HG02588 (cell line): ENCODE measurements around the gene PIAS3.

Source experiments
- ATAC-seq: cut with Tn5 transposase; IDR thresholded peaks from one replicate; pipeline ENCODE4 v1.9.1; 2021; ENCODE audit warnings: mild to moderate bottlenecking, moderate library complexity; ENCODE audit not compliant: unreplicated experiment

PIAS3 gene

DNA sequence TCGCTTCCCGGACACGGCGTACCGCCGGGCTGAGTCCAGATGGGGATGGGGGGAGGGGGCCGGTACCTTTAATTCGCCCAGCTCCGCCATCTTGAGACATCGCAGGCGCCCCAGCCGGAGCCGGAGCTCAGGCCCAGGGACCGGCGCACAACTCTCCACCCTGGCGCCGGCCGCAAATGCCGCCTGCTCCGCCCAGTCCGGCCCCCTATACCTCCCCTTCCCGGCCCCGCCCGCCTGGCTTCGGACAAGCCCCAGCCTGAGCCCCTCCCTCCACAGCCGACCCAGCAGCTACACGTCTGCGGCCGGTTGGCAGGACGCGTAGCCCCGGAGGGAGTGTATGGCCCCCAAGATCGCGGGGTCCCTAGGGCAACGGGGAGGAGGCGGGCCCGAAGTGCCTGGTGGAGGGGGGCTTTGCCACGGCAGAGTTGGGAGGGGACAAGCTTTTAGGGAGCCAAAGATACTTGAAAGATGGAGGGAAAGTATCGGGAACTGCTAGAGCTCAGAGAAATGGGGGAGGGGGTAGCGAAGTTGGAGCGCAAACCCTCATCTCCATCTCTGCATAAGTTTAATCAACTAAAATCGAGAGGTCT lies at the start of gene PIAS3:
TSS of gene PIAS3 (minus strand) at position 181 of the 590 bp plus-strand sequence. CDS start at position 90, 91 bp downstream.
- ATAC-seq: peak; percentile 88

DNA sequence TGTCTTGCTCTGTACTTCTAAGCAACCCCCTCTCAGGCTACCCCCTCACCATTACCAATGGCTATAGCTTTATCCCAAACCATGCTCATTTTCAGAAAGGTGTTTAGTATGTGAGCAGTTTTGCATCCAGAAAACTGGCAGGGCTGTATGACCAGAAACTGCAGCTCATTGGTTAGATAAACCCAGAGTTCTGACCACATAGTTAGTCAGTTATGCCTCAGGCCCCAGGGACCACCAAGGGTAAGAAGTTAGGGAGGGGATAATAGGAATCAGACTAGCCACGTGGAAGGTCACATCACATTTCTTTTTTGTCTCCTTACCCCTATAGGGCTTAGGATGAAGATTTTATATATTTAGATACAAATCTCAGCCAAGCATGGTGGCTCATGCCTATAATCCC lies 49.8 kb upstream of the PIAS3 start:
- no peak for ATAC-seq

DNA sequence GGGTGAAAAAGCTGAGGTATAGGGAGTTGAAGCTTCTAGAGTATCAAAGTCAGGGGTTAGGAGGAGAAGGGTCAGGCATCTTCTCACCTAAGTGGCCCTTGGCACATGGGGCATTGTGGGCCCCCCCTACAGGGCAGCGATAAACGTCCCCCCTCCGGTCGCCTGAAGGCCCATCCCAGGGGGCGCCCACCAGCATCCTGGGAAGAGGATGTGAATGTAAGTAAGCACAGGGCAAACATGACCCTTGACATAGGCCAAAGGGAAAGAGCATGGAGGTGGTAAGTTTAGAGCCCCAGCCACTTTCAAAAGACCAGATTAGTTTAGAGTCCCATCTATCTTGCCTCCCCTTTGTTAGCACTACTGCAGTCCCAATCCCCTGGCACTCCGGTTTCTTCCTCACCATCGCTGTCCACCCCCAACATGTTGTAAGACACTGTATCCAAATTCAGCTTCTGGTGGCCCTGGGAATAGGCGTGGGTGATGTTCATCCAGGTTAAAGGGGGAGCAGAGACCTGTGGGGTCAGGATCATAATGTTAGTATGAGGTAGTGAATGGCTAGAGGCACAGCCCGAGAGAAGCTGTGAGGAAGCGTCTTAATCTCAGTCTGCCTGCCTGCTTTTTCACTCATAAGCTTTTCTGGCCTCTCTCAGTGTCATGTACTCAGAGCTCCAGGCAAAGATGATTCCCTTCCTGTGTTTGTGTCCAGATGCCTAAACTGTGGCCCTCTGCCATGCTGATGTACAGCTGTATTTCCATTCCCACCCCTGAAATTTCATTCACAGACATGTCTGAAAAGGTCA lies 48.3 kb upstream of the PIAS3 start:
- ATAC-seq: no peak

DNA sequence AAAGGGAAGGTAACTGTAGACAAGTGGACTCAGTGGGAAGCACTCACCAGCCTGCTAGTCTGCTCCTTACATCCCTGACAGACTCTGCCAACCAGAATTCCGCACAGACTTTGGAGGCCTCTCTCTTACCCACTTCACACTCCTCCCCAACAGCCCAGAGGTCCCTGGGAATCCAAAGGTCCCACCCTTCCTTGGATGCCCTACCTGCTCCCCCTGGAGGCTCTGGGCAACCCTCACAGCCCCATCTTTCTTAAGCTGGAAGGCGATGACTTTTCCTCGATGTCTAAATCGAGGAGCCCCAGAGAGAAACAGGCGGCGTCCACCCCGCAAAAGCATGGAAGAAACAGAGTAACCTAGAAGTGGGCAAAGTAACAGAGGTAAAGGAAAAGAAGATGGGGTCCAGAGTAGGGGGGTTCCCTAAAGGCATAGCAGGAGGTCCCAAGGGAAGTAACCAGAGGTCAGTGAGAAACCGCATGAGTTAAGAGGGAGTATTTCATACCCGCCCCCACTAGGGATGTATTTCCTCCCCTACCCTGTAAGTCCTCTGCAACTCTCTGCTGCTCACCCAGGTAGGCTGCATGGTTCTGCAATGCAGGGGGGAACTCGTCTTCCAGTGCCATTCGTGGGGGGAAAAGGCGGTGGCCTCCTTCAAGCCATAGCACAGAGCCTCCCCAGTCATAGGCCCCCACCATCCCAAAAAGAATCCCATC lies 42.6 kb upstream of the PIAS3 start:
- ATAC-seq: no peak

DNA sequence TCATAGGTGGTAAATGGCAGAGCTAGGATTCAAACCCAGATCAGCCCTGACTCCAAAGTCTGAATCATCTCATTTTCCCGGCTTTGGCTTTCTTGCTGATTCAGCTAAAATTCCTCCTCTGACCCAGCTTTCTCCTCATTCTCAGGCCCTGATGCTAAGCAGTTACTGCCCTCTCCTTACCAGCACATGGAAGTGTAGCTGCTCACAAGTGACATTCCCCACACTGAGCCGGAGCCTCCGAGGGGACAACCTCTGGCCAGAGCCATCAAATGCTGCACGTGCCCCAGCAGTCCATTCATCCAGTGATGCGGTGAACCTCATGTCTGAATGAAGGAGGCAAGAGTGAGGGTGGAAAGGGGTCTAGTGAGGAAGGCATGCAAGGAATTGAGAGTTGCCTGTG lies 39.9 kb upstream of the PIAS3 start:
- ATAC-seq: no peak

DNA sequence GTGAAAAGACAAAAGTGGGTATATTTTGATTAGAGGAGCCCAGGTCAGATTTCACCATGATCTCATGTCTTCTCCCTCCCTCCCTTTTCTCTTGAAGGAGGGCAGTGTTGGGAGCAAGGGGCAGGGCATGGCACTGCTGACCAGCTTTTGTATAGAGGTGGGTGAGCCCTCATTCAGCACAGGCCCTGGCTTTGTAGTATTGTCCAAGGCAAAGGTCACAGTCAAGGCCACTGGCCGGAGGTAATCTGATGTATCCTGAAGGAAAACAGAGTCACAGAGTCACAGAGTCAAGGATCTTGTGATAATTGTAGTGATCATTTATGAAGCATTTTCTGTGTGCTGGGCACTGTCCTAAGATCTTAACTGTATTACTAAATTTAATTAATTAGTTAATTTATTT lies 39.1 kb upstream of the PIAS3 start:
- no peak for ATAC-seq

DNA sequence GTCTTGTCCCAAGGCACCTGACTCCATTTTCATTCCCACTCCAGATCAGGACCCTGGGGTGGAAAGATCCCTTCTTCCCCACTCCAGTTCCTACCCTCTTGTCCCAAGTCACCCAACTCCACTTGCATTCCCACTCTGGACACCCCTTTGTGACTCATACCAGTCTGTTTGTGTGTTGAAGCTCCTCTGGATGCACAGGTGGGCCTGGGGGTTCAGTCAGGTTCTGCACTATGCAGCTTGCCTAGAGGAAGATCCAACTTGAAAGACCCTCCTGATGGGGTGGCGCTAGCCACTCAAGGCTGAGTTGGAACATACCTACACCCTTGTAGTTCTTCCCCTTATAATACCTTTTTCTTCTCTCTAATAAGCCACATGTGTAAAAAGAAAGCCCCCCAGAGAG lies 36.6 kb upstream of the PIAS3 start:
- no peak for ATAC-seq

DNA sequence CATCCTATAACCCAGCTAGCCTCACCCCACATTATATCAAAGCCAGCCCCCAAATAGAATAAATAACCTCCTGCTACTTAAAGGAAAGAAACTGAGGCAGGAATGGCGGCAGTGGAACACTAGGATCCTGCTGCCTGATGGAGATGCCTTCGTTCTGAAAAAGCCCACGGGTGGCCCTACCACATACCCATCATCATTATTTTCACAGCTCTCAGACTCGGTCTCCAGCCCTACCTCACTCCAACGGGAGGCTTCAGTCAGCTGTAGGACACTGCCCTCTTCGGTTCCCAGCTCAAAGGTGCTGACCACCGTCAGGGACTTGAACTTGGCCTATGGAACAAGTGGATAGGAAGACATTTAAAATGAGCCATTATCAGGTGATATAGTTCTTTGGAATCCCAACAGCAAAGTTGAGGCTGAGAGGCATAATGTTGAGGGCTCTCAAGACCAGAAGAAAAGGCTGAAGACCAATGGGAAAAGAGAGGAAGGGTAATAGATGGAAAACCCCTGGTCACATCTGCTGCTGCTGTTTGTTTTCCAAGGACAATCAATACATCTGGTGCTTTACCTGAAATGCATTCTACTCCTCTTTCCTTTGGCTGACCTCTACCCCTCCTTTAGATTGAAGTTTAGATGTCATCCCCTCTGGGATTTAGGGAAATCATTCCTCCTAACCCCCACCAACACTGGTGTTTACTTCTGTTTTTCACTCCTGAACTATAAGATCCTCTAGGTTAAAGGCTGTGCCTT lies 34.6 kb upstream of the PIAS3 start:
- no peak for ATAC-seq

DNA sequence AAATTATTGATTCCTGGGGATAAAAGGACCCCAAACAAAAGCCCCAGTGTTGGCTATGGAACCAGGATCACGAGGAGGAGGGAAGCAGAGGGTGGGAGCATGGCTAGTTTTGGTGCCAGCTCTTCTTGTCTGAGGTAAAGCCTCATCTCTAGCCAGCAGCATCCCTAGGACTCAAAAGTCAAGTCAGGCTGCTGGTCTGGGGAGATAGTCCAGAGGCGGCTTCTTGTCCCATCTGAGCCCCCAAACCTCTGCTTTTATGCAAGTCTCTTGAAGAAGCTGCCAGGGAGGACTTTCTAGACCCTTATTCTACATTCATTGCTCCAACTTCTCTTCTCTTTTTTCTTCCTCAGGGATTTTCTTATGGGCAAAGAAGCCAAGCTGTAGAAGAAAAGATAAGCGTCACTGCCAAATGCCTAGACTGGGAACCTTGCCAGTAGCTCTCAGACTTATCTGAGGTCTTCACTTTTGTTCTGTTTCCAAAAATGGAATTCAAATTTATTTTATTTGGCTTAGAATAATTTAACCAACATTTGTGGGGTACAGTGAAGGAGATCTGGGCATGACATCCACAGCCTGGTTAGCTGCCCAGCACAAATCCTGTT lies 33.7 kb upstream of the PIAS3 start:
- ATAC-seq: no peak

DNA sequence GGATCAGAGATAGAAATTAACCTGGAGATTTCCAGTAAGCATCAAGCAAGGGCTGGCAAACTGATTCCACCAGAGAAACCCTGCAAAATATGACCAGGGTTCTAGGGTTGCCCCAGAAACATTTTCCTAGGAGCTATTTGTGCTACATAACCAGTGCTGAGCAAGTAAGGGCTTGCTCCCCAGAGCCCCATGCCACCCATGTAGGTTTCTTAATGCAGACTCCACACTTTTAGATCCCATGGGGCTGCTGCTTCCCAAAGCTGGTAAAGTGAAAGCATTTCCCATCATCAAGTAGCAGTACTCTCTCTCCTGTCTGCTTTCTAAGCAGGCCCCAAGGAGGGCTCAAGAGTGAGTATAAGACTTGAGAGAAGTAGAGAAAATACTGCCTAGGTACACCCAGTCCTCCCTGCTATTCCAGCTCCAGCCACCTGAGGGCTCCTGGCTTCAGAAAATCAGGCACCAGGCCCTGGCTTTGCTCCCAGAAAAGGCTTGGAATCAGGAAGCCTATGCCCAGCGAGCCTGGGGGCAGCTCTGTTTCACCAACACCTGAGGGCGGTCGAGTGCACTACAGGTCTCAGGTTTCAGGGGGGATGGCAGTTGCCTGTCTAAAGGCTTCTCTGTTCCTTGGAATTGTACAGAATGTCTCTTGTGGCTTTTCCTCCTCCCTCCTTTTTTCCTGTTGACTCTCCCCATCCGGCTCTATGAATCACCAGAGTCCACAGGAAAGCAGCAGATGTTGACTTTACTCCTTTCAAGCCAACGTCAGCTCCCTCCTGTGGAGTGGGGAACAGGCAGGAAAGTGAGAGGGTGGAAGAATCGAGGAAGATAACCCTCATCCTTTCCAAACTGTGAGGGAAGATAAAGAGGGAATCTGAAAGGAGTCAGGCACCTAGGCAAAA lies 33.0 kb upstream of the PIAS3 start:
- no peak for ATAC-seq

DNA sequence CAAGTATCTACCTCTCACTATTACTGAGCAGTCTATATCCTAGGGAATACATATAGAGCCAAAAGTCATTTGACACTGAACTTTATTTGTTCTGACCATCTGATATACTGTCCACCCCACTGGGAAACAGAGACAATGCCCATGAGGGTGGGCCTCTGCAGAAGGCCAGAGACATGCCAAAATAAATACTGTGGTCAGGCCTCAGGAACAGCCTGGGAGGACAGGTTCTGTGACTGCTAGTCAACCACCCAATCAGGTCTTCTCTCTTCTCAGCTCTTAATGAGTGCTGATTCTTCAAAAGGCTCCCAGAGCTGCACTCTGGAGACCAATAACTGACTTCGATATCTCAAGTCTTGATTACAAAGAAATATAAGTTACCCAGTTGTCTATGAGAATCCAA lies 32.3 kb upstream of the PIAS3 start:
- no peak for ATAC-seq

DNA sequence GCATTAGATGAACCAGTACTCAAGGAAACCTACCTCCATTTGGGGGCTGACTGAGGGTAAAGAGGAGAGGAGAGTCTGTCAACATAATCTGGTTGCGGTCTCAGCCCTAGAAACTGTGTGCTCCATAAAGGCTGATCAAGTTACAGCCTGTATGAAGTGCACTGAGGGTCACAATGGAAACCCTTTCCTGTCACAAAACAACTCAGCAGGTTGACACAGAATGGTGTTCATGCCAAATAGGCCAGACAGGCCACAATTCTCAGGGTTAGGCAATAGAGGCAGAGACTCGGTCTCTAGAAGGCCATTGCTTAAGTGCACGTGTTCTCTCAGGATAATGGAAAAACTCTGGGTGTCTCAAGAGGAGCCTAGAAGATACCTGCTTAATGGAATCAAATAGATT lies 30.8 kb upstream of the PIAS3 start:
- ATAC-seq: no peak

DNA sequence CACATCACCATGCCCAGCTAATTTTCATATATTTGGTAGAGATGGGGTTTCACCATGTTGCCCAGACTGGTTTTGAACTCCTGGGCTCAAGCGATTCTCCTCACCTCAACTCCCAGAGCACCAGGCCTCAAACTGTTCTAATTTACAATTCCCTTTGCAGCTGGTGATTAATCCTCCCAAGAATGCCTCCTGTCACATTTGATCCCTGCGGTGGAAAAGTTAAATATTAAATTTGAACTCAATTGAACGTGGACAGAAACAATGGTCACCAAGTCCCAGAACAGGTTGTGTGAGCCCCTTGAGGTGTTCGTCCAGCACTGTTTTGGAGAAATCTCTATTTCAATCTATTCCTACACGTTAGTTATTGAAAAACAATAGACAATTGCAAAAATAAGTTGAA lies 28.8 kb upstream of the PIAS3 start:
- no peak for ATAC-seq

DNA sequence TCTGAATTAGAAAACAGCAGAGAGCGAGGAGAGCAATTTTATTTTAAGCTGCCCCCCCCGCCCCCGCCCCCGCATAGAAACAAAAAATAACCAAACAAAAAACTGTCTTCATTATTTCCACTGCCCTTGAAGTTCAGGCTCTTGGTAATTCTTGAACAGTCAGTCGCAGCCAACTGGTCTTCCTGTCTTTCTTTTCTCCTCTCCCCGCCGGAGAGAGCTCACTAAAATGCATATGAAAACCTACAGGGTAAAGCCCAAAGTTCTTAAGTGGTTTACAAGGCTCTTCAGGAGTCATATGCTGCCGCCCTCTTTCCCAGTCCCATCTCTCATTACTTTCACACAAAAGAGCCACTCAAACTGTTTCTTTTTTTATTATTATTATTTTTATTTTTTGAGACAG lies 27.9 kb upstream of the PIAS3 start:
- ATAC-seq: no peak

DNA sequence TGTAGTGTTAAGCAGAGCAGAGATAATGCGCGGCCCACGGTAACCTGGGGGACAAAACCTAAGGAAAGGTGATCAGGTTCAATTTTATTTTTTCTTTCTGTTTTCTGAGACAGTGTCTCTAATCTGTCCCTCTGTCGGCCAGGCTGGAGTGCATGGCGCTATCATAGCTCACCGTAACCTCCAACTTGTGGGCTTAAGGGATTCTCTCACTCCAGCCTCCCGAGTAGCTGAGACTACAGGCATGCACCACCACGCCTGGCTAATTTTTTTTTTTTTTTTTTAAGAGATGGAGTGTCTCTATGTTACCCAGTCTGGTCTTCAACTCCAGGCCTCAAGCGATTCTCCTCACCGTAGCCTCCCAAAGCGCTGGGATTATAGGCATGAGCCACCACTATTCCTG lies 27.5 kb upstream of the PIAS3 start:
- ATAC-seq: no peak

DNA sequence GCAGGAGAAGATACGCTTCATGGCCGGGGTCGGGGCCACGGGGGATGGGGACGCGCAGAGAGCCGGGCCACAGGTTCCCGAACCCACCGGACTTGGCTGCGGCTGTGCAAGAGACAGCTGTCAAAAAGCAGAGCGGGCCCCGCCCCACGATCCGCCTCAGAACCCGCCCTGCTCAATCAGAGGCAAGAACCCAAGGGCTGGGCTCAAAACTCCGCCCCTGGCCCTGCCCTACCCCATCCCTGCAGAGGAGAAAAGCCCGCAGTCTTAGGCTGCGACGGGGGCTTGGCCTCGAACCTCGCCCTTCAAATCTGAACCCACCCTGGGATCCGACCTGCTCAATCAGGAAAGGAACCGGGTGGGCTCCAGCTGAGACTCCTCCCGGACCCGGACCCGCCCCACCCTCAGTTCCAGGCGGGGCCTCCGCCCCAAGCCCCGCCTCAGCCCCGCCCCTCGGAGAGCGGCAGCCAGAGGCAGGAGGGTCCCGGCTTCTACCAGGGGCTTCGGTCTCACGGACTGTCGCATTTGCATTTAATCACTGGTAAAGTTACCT lies 26.9 kb upstream of the PIAS3 start, which contains the start of gene ANKRD35:
TSS of gene ANKRD35 (minus strand) at position 129 of the 550 bp plus-strand sequence. CDS start at position 21, 108 bp downstream.
- ATAC-seq: peak; percentile 98

DNA sequence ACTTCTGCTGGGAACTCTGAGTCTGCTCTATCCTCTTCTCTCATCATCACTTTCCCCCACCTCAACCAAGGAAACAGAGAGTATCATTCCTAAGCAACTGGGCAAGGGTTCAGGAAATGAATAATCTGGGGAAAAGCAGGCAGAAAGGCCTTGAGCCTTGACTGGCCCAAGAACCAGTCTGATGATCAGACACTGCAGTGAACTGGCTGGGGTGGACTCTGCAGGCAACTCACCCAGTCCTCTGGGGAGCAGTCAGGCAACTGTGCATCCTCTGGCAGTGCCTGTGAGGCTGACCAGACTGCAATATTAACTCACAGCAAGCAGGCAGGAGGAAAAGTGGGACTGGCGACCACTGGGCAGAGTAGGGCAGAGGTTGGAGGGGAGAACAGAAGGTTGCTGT lies 25.8 kb upstream of the PIAS3 start:
- ATAC-seq: no peak

DNA sequence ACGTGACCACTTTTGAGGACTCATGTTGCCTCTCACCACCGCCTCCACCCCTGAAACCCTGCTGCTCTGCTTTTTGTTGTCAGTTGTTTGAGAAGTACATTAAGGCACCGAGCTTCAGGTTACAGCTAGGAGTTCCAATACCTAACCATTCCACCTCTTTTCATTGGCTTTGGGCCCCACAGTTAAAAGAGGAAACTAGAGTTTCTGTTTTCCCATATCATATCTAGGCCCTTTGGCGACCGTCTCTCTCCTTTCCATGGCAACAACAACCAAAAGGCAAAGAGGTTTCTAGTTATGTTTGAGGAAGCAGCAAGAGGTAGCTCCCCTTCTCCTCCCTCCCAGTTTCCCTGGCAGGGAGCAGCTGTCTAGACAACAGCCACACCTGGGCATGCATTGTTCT lies 20.9 kb upstream of the PIAS3 start:
- no peak for ATAC-seq

DNA sequence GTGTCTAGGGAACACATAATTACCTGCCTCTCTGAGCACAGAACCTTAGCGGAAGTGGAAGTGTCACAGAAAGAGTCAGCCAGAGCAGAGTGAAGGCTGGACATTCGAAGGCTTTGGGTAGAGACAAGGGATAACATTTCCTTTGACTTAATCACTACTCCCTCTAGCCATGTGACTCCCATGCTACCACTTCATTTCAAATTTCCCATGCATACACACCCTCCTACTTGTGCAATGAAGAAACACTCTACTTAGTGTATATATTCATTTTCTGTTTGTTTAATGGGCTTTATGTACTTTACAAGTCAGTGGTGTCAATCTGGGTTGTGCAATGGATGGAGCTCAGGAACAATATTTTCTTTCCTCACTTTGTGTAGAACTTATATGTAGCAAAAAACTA lies 19.8 kb upstream of the PIAS3 start:
- no peak for ATAC-seq
